Nephron (organoid): ENCODE data around the gene PDP2.

Experiments used
- H3K27ac Mint-ChIP-seq, 3 experiments: 2 replicates each; pipeline ENCODE4 v1.8.0; 2020; ENCODE audit warnings: mixed read lengths in 3 of 3, mild to moderate bottlenecking in 2 of 3, moderate library complexity in 1 of 3
- H3K27me3 Mint-ChIP-seq: 2 replicates; pipeline ENCODE4 v1.8.0; 2021; ENCODE audit warnings: low read depth, mild to moderate bottlenecking, moderate library complexity, mixed read lengths
- H3K36me3 Mint-ChIP-seq: 2 replicates; pipeline ENCODE4 v1.8.0; 2020; ENCODE audit warnings: low read depth, mixed read lengths
- H3K4me1 Mint-ChIP-seq: 2 replicates; pipeline ENCODE4 v1.8.0; 2020; ENCODE audit warnings: mixed read lengths
- H3K4me3 Mint-ChIP-seq, 3 experiments: 2 replicates each; pipeline ENCODE4 v1.8.0; 2020; ENCODE audit warnings: mild to moderate bottlenecking in 3 of 3, mixed read lengths in 3 of 3, moderate library complexity in 2 of 3
- H3K9me3 Mint-ChIP-seq: 2 replicates; pipeline ENCODE4 v1.8.0; 2020; ENCODE audit warnings: mixed read lengths
- CTCF ChIP-seq, 3 experiments: fragments of 200-600 bp; sonication (generic); IDR thresholded peaks; one replicate each; pipeline ENCODE4 v1.5.0; 2021; ENCODE audit warnings: antibody characterized with exemption in 3 of 3; ENCODE audit not compliant: unreplicated experiment in 3 of 3

The PDP2 gene

GRCh38 chr16:66936462-66936861, 56.1 kb downstream of the PDP2 start:
- Mint-ChIP-seq H3K4me1 (peaks cover 29% of the 10 kb centered on the region), H3K36me3 (peaks cover 23% of the 10 kb centered on the region), H3K27ac (no peak overlapping the region), H3K27me3 (no peaks in the 10 kb centered on the region), H3K4me3 (peak overlapping the region; percentile 94 to 99 (median 99)), H3K9me3 (no peaks in the 10 kb centered on the region)
- no peak for TF ChIP-seq CTCF (IDR thresholded peaks at IDR 0.05; ENCODE audit: unreplicated experiment in 3 of 3)

GRCh38 chr16:66936889-66937554, 56.7 kb downstream of the PDP2 start:
- Mint-ChIP-seq H3K4me1 (peaks cover 29% of the 10 kb centered on the region), H3K27ac (no peak overlapping the region), H3K27me3 (no peaks in the 10 kb centered on the region), H3K36me3 (peaks cover 24% of the 10 kb centered on the region), H3K4me3 (peak overlapping the region; percentile 94 to 99 (median 99)), H3K9me3 (no peaks in the 10 kb centered on the region)
- no peak for TF ChIP-seq CTCF (IDR thresholded peaks at IDR 0.05; ENCODE audit: unreplicated experiment in 3 of 3)

- H3K9me3 Mint-ChIP-seq = no peaks in the 10 kb centered on the region
- no peaks in the 10 kb centered on the region for H3K27me3 Mint-ChIP-seq
- no peak overlapping the region for H3K27ac Mint-ChIP-seq
- no peak for TF ChIP-seq CTCF (IDR thresholded peaks at IDR 0.05; ENCODE audit: unreplicated experiment in 3 of 3)
- peak overlapping the region; percentile 60 to 99 (median 94) for H3K4me3 Mint-ChIP-seq
- peaks cover 30% of the 10 kb centered on the region for H3K36me3 Mint-ChIP-seq
- peaks cover 29% of the 10 kb centered on the region for H3K4me1 Mint-ChIP-seq
These were observed 57.5 kb downstream of the PDP2 start for GRCh38 chr16:66937725-66938337.

GRCh38 chr16:66939366-66939765, 59.1 kb downstream of the PDP2 start:
- no peak overlapping the region for H3K27ac Mint-ChIP-seq
- no peak for TF ChIP-seq CTCF (IDR thresholded peaks at IDR 0.05; ENCODE audit: unreplicated experiment in 3 of 3)
- no peak overlapping the region for H3K4me3 Mint-ChIP-seq
- H3K27me3 Mint-ChIP-seq = no peaks in the 10 kb centered on the region
- peaks cover 37% of the 10 kb centered on the region for H3K36me3 Mint-ChIP-seq
- H3K4me1 Mint-ChIP-seq = peaks cover 15% of the 10 kb centered on the region
- no peaks in the 10 kb centered on the region for H3K9me3 Mint-ChIP-seq

GRCh38 chr16:66940236-66940635, 59.9 kb downstream of the PDP2 start:
- no peak for TF ChIP-seq CTCF (IDR thresholded peaks at IDR 0.05; ENCODE audit: unreplicated experiment in 3 of 3)
- H3K9me3 Mint-ChIP-seq = no peaks in the 10 kb centered on the region
- peaks cover 37% of the 10 kb centered on the region for H3K36me3 Mint-ChIP-seq
- H3K27me3 Mint-ChIP-seq = no peaks in the 10 kb centered on the region
- H3K4me3 Mint-ChIP-seq = no peak overlapping the region
- no peak overlapping the region for H3K27ac Mint-ChIP-seq
- H3K4me1 Mint-ChIP-seq = peaks cover 15% of the 10 kb centered on the region
